GM20000 (cell line): ENCODE data around the gene SLC27A6.

ENCODE experiments used
- DNase-seq: peaks from one replicate; pipeline ENCODE4 v3.0.0; 2012; ENCODE audit warnings: low spot score
- TF ChIP-seq, protein P1 (sequence below): IDR thresholded peaks from 2 replicates; pipeline ENCODE4 v1.5.1; 2012; ENCODE audit warnings: mild to moderate bottlenecking, control low read depth; ENCODE audit errors: extremely low read depth, missing control alignments

The SLC27A6 gene

DNA sequence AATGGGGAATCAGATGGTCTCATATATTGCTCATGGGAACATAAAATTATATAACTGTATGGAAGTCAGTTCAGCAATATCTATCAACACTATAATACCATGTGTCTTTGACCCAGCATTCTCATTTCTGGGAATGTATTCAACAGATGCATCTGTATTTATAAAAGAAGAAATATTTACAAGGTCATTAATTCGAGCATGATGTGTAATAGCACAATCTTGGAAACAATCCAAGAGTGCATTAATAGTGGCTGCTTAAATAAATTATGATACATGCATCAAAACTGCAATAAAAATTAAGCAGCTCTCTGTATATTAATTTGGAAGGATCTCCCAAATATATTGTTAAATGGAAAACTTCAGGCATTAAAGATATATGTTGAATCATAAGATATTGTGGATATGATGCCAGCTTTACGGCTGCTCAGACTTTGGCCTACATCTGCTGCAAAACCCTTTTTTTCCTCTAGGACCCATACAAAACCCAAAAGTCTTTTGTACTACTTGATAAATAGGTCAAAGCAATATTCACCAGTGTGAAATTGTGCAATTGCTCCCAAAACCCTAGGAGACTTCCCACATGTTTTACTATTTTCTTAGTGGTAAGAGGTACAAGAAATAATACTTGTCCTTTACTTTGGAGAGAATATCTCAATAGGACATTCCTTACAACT lies 84.0 kb downstream of the SLC27A6 start:
- TF ChIP-seq, protein P1, sequence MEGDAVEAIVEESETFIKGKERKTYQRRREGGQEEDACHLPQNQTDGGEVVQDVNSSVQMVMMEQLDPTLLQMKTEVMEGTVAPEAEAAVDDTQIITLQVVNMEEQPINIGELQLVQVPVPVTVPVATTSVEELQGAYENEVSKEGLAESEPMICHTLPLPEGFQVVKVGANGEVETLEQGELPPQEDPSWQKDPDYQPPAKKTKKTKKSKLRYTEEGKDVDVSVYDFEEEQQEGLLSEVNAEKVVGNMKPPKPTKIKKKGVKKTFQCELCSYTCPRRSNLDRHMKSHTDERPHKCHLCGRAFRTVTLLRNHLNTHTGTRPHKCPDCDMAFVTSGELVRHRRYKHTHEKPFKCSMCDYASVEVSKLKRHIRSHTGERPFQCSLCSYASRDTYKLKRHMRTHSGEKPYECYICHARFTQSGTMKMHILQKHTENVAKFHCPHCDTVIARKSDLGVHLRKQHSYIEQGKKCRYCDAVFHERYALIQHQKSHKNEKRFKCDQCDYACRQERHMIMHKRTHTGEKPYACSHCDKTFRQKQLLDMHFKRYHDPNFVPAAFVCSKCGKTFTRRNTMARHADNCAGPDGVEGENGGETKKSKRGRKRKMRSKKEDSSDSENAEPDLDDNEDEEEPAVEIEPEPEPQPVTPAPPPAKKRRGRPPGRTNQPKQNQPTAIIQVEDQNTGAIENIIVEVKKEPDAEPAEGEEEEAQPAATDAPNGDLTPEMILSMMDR = no peak
- DNase-seq = no peak

DNA sequence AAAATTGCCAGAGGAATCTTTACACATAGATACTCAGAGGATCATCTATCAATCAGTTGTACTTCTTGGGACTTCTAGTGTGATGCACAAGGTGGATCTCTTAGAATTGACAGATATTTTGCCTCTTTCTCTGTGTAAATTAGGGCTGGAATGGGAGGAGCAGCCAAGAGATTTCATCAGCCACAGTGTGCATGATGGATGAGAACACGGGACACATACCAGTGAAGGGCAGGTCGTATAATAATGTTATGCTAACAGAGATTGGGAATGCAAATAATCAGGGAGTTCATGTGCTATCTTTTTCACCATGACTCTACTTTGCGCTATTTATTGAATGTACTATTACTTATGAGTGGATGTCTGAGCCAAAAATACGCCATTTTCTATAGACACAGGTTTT lies 86.0 kb downstream of the SLC27A6 start:
- TF ChIP-seq, protein P1 = no peak
- no peak for DNase-seq

DNA sequence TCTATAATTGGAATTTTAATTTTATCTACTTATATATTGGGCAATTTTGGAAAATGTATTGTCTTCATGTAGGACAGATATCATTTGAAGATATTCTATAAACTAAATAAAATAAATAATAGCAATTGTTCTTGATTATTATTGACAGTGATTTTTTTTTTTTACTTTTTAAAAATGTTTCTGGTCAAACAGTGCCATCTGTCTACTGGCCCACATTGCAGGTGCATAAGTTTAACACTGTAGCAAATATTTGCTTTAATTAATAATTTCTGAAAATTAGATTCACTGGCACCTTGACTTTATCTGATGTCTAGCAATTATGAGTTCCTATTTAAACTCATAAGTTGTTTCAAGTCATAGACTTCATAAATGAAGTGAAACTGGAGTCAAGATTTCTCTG lies 88.2 kb downstream of the SLC27A6 start:
- no peak for DNase-seq
- TF ChIP-seq, protein P1 = no peak

DNA sequence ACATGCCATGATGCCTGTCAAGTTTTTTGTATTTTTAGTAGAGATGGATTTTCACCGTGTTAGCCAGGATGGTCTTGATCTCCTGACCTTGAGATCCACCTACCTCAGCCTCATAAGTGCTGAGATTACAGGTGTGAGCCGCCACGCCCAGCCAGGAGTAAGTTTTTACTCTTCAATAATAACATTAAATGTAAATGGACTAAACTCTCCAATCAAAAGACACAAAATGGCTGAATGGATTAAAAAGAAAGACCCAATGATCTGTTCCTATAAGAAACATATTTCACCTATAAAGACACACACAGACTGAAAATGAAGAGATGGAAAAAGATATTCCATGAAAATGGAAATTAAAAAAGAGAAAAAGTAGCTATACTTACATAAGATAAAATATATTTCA lies 92.0 kb downstream of the SLC27A6 start:
- TF ChIP-seq, protein P1 = no peak
- no peak for DNase-seq

DNA sequence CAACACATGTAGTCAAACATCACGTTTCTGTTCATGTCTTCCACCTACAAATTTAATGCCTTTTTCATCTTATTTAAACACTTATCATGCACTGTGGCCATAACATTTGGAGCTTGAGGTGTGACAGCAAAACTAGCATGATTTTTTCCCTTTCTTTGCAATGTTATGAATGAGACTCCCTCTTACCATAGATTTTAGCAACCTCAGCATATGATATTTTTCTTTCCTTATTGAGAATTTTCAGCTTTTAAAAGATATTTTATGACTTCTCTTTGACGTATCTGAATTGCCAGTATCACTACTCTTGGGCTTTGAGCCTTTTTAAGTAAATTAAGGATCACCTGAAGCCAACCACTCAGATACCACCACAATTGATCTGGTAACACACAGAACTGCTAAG lies 96.6 kb downstream of the SLC27A6 start:
- DNase-seq = no peak
- TF ChIP-seq, protein P1 = no peak

DNA sequence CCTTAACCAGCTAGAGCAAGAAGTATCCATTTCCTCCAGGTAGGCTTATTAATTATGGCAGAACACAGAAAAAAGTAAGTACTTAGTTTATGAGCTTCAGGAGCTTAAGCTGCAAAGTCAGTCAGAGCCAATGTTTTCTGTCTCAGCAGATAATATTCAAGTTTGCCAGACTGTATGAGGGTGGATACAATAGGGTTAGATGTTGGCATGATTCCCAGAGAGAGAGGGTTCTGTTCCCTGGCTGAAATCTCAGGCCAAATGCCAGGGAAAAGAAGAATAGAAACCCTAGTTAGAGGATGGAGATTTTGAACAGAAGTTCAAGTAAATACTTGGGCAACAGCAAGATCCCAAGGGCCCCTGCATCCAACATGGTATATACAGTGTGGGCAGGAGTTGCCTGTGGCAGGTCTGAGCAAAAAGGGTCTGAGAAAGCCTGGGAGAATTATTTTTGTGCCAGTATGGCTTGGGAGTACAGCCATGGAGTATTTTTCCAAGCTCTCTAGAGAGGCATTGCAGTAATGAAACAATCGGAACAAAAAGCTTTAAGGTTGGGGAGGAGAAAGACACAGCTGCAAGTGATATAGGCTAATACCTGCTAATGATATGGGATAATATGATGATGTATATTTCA lies 98.3 kb downstream of the SLC27A6 start:
- DNase-seq = no peak
- TF ChIP-seq, protein P1 = no peak

DNA sequence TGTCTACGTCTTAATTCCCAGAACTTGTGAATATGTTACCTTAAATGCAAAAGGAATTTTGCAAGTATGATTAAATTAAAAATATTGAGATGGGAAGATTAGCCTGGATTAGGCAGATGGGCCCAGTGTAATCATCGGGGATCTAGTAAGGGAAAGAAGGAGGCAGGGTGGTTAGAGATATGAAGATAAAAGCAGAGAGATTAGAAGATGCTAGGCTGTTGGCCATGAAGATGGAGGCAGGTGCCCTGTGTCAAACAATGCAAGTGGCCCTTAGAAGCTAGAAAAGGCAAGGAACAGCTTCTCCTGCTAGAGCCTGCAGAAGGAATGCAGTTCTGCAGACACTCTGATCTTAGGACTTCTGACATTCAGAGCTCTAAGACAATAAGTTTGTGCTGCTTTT lies 100.4 kb downstream of the SLC27A6 start:
- no peak for DNase-seq
- TF ChIP-seq, protein P1 = no peak
